ENCODE data around the gene PER2.
A peak's percentile ranks its signal among the peaks of the same experiment; 100 is the strongest.
"Not testable (repeated sequence)": the region's sequence is repeated elsewhere in the genome, so short reads cannot be mapped to it uniquely, and the experiment has no call there.

Gene PER2

DNA sequence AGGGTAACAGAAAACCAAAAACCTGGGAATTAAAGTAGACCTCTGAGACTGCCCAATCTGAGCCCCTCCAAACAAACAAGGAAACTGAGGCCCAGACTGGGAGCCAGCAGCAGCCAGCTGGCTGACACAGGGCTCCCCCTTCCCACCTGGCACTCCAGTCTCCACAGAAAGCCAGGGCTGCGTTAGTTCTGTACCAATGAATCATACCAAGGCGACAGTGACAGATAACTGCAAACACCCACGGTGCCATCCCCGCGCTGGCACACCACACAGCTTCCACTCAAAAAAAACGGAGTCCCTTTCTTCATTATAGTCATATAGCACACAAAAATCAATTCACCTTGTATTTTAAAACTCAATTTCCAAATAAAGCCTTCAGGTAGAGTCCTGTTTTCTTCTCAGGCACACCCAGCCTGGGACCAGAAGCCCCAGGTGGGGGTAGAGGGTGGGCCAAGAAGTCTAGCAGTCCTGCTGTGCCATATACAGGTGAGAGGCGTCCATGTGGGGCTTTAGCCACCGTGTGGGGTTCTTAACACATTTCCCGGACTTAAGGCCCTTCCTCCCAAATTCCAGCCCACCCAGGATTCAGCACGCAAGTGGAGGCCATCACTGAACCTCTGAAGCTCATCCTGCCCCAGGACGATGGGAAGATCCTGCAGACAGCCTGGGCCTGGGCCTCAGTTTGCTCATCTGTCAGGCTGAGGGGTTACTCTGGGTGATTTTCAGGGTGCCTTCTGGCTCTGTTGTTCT, 1.2 kb downstream of the PER2 start:
- peak in 1 of 6 experiments; percentile 37 for DNase-seq

DNA sequence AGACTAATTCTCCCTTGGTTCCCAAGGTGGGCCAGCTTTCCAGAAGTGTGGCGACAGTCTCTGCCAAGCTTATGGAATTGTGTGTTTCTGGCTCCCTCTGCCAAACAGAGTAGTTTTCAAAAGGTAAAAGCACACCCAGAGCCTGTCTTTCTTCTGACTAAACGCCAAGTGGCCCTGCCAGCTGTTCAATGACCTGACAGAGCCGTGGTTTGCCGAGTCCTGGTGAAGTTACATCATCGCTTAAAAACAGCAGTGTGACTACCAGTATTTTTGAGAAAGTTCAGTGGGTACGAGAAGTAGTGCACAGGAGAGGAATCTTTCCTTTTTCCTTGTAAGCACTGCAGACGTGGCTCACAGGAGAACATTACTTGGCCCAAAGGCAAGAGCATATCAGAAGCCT, 1.9 kb downstream of the PER2 start:
- DNase-seq: peak in 1 of 6 experiments; percentile 2

DNA sequence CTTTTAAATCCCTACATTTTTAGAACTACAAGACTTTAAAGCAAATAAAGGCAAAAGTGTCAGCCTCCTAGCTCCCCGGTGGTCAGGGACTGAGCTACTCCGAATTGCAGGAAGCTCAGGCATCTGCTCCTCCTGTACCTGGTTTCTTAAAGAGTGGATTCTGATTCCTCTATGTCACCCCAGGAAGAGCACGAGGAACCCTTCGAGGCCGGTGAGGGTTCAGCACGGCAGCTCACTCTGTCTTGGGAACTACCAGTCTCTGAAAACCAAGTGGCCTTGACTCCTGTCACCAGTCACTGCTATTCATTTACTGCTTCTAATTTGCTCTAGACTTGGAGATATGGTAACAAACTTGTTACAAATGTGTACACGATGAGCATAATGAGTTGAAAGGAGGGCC, 2.3 kb downstream of the PER2 start:
- no peak for DNase-seq

DNA sequence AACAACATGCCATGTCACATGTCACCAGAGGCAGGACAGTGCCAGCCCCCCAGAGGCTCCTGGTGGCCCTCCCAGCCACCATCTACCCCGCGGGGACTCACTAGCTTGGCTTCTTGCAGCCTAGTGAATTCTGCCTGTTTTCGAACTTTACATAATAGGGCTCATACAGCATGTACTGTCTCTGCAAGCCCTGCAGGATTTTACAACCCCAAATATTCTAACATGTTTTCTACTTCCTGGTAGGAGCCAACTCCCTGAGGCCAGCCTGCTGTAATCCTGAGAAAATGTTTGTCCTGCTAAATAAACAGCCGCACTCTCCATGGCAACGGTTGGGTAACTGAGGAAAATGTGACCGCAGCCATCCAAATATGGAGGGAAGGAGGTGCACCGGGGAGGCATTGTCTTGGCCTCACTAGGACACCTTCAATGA, 2.7 kb downstream of the PER2 start:
- DNase-seq: no peak

DNA sequence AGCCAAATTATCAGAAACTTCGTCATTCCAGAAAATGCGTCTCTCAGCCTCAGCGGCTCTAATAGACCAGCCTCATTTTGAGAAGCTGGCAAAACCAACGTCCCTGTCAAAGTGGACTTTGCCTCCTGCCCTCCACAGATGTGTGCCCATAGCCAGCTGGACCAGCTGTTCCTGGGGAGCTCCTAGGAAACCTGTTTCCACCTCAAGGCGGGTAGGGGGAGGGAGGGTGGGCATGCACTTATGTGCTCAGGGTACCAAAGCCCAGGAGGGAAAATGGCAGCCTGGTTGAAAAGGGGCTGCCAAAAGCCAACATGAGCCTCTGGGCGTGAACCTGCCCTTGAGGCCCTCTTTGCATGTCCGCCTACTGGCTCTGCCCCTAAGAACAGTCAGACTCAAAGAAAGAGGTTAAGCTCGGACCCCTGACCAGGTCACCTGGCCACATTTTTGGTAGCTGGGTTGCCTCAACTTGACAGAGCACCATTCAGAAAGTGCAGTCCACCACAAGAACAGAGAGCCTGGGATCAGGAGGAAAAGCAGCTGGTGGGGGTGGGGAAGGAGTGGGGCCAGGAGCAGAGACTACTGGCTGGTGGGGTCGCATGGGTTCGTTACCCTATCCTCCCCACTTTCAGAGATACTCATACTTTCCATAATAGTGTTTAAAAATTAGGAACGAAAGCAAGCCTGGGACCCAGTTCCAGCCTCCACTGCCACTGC, 3.5 kb downstream of the PER2 start:
- no peak for DNase-seq

DNA sequence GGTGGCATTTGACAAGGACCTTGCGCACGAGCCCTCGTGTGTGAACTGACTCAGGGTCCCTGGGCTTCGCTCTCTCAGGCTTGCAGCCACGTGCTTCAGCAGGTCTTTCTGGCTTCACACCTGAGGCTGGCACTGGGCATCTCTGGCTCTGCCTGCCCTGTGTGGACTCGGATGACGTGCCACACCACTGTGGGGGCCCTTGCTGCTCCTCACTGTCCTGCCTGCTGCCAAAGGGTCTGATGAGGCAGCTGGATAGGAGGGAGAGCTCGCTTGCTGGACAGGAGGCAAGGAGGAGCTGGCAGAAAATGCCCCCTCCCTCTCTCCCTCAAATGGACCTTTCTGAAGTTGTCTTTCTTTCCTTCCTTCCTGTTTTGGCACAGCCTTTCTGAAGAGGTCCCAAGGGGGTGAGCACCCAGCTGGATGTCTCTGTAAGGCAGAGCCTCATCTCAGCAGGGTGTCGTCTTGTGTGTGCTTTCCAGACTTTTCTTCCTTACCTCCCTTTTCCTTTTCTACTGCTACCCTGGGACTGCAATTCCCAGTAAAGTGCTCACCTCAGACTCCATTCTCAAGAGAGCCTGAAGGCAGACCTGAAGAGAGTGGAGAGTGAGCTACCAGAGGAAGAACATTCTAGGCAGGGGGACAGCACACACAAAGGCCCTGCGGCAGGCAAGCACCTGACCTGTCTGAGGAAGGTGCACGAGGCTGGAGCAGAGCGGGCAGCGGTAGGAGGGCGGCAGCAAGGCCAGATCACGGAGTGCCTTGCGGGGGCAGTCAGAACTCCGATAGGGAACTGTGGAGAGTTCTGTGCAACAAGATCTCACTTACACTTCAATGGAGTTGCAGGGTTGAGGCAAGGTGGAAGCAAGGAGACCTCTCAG, 5.3 kb downstream of the PER2 start:
- DNase-seq: no peak

DNA sequence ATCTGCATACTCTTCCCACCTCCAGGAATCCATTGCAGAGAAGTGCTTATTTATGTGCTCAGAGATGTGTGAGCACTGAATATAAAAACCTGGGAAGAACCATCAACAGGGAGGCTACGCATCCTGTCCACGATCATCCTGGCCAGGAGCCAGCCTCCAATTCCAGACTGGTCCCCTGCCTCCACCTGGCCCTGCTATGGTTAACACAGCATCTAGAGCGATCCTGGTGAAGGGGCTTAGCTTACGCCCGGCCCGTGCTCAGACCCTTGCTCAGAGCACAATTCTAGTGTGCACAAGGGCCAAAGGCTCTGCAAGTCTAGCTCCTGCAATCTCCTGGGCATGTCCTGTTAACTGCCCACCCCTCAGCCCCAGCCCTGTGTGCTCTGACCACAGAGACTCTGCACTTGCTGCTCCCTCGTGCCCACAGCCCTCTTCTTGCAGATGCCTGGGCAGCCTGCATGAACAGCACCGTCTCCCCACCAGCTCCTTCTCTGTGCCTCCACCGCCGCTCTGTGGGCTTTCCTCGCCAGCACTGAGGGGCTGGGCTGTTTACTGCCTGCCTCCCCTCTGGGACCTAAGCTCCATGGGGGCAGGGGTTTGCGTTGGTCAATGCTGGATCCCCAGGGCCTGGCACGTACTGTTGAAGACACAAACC, 6.5 kb downstream of the PER2 start:
- no peak for DNase-seq

DNA sequence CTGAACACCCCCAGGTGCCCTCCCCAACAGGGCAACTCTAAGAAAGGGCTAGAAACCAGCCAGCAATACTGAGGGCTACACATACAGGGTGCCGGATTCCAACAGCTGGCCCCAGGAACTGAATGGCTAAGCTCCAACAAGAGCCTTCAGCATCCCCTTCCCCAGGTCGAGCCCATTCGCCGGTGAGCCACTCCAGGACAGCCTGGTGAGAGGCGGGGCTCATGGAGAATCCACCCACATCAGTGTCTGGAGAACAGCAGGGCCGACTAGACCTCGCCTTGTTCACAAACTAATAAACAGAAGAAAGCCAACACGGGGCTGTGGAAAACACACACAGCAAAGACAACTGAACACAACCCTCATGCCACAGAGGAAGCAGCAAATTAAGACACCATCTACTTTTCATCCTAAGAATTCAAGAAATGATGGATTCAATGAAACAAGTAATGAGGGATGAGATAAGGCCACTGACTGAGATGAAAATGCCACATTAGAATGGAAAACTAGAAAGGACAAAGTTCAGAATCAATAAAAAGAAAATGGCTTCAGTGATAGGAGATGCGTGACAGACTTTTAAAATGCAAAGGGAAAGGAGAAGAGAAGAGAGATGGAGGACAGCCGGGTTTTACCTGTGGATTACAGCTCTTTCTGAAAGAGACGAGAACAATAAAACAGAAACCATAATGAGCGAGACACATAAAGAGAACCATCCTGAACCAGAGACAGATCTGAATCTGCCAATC, 8.2 kb downstream of the PER2 start:
- DNase-seq: no peak

DNA sequence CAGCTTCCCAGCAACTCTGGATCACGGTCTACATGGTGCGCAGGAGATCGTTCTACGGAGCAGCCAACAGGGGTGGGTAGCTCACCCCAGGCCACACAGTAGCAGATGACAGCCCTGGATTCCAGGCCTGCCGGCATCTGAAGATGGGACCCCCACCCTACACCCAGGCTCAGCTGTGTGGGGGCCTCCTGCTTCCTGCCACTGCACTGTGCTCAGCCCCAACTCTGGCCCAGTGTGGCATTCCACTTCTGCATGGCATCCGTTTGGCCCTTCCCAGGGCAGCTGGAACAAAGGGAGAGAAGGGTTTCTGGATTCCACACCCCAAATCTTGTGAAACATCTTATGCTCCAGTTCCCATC, 9.1 kb downstream of the PER2 start:
- DNase-seq: no peak

DNA sequence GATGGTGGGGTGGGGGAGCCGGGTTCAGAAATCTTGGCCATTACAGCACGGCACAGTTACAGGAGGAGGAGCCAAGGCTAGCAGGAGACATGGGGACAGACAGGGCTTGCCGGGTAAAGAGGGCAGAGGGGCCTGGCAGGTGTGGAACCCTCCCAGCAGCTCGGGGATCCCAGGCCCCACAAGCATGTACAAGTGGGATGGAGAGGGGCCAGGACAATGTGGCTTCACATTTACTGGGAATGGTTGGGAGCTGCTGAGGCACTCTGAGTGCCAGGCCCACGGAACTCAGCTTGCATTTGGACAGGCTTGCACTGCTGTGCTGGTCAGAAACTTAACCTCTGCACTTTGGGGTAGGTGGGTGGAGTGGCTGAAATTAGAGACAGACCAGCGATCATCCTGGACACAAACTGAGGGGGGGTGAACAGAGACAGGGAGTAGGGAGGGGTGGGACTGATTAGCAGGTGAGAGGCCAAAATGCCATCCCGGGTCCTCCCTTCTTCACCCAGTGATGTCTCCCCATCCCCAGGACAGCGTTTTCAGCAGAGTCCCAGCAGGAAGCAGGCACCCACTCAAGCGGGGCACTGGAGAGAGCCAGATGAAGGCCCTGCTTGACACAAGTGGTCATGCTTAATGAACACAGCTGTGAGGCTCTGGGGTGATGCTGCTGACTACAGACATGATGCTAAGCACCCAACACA, 9.6 kb downstream of the PER2 start:
- DNase-seq: no peak

DNA sequence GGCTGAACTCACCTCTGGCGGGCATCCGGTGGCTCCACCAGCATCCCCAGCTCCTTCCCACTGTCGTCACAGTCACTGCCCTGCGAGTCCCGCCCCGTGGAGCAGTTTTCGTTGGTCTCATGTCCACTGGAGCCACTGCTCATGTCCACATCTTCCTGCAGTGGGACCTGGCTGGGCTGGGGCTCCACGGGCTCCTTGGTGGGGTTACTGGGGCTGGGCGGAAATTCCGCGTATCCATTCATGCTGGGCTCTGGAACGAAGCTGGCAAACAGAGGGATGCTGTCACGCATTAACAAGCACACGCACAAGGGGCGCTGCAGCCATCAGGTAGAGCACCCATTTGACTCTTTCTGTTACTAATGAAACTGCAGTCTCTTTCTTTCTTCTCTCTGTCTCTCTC, 10.7 kb downstream of the PER2 start:
- DNase-seq: no peak

DNA sequence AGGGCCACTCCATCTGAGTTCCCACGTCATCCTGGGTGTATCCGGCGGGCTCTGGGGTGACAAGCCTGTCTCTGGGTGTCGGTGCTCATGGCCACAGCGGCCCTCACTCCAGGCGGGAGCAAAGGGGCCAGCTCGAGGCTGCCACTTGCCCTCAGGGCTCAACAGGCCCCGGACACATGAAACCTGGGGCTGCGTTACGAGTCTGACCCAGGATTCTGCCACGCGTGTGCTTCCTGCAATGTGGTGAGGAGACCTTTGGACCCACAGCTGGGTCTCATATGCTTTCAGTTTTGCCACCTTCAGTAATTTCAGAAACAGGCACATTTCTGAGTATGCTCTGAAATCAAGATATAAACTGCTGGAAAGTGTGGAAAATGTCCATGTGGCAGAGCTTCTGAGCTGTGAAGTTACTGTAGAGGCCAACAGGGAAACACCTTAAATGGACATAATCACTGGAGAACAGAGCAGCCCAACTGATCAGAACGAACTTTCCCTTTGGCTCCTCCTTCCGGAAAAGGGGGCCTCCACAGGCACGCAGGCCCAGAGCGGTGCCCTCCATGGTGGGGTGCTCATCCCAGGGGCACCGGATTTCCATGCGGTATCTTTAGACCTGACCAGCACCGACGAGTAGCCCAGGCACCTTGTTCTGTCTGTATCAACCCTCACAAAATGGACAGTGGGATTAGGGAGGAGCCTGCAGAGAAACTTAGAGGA, 14.1 kb downstream of the PER2 start:
- DNase-seq: no peak

DNA sequence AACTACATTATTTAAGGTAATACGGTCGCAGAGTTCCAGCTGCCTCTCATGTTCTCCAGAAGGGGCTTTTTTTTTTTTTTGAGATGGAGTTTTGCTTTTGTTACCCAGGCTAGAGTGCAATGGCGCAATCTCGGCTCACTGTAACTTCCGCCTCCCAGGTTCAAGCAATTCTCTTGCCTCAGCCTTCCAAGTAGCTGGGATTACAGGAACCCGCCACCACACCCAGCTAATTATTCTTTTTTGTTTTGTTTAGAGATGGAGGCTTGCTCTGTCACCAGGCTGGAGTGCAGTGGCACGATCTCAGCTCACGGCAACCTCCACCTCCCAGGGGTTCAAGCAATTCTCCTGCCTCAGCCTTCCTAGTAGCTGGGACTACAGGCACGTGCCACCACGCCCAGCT, 15.0 kb downstream of the PER2 start:
- DNase-seq: not testable (repeated sequence)

DNA sequence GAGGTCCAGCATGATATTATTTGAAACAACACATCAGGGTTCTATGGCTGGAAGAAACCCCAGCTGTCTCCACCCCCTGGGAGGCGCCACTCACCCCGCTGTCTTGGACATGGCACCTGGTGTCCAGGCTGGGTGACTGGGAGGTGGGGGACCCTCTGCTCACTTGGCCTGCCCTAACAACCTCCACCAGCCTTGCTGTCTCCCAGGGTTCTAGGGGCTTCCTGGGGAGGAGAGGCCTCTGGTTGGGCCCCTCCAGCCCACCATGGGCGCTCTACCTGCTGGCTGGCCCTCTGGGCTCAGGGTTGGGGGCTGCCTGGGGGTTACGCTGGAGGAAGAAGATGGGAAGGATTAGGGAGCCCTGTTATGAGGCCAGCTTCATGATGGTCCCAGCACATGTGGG, 16.3 kb downstream of the PER2 start:
- no peak for DNase-seq

DNA sequence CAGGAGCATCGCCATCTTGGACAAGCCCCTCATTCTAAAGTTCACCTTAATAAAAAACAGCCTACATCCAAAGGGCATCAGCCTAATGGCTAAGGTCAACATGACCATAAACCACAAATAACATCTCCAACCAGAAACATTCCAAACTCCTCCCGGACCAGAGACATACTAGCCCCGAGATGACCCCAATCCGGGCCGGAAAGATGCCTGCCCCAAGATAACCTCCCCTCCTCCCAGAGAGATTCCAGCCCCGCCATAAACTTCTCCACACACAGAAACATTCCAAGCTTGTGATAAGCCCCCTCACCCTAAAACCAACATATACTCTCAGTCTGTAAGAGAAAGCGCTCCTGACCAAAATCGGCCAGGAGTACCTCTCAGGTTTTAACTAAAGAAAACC, 16.7 kb downstream of the PER2 start:
- not testable (repeated sequence) for DNase-seq

DNA sequence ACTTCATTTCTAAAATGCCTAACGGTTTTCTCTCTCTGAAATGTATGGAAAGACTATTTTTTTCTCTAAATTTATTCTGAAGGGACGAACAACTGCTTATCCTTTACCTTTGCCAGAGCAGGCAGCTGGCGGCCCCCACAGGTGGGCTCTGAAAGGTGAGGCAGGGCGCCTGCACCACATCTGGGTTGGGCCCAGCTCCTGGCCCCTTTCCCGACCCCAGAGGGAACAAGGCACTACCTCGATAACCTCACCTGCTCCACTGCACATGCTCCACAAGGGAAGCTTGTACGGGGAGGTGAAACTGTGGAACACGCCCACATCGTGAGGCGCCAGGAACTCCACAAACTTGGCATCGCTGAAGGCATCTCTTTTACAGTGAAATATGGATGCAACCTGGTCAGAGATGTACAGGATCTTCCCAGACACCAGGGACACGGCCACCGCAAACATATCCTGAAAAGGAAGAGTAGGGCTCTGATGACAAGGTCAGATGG, 17.3 kb downstream of the PER2 start:
- no peak for DNase-seq

DNA sequence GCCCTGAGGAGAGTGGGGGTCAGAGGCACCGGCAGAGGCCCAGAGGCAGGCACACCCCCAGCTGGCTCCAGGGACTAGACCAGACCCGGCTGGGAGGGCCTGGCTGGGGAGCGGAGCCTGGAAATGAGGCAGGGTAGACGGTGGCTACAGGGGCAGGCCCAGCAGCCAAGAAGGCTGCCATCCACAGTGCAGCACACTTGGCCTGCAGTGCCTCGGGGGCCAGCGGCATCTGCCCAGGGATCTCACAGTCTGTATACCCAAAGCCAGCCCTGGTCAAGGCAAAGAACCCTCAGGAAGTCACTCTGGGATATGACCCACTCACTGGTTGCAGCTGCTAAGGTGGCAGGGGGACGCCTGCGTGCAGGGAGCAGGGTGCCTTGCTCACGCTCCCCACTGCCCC, 17.8 kb downstream of the PER2 start:
- DNase-seq: no peak

DNA sequence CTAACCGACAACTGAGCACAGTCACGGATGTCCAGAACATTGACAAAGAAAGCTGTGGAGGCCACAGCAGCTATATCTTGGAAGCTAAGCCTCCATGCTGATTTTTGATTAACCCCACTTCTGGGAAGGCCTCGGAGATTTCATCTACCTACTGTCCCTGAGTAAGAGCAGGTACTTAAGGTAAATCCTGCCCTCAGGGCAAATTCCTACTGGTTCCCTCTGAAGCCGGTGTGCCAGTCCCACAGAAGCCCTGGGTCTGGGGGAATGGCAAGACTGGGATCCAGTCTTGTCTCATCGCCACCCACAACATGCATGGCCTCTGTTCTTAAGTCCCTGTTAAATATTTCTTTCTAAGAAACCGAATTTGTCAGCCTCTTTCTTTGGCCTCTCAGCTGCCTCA, 18.7 kb downstream of the PER2 start:
- DNase-seq: no peak

DNA sequence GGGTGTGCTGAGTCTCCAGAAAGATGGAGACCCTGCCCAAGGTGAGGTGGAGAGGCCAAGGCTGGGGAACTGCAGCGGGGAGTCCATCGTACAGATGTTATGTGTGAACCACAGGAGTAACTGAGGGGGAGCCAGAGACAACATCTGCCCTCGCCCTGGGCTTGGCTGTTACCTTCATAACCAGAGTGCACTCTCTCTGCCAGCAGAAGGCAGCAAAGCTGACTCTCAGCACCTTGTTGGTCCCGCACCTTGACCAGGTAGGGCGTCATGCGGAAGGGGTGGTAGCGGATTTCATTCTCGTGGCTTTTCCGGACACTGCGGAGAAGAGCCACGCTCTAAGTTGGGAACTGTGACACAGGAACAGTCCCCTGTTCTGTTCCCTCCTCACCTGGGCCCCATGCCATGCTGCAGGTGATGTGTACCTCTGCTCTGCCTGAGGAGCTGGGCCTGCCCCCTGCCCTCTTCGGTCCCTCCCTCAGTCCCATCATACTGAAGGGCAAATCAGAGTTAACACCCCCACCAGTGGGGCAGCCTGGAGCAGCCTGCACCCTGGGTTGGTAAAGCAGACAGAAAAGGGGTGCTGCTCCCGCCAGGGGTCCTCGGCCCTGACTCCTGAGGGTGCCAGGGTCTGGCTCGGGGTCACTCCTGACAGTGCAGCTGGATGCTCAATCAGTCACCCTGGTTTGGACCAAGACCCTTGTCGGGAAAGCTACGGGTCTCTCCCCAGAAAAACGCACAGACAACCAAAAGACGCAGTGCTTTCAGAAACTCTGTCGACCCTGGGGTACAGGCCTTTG, 20.3 kb downstream of the PER2 start:
- DNase-seq: no peak

DNA sequence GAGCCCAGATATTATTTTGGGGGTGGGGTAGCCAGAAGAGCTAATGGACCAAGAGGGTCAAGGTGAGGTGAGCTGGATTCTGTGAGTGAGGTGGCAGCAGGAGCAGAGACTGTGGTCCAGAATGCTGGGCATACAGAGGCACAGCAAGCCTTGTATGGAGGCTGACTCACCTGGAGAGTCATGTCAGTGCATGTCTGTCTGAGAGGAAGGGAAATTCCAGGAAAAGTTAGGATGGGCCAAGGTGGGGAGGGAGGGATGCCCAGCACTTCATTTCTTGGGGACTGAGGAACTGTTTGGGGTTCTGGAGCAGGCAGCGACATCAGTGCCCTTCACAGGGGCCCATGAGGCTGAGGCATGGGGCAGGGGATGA, 21.1 kb downstream of the PER2 start:
- no peak for DNase-seq
